Body of pancreas (tissue), 4 donors: Measurements from ENCODE around the gene SLC12A6.

Source experiments
- POLR2A ChIP-seq, 3 donors: fragments of 450-650 bp; IDR thresholded peaks; one replicate each; pipeline ENCODE4 v1.6.1; 2016; ENCODE audit warnings: antibody characterized with exemption in 3 of 3, mild to moderate bottlenecking in 2 of 3
- TF ChIP-seq, protein P1 (sequence below), 7 experiments: fragments of 450-650 bp in 4 of 7; fragments of 200-600 bp in 3 of 7; sonication (generic) in 3 of 7; IDR thresholded peaks; one replicate each; pipeline ENCODE4 v1.5.1; 2016 to 2019; ENCODE audit warnings: antibody characterized with exemption in 7 of 7

DNA sequence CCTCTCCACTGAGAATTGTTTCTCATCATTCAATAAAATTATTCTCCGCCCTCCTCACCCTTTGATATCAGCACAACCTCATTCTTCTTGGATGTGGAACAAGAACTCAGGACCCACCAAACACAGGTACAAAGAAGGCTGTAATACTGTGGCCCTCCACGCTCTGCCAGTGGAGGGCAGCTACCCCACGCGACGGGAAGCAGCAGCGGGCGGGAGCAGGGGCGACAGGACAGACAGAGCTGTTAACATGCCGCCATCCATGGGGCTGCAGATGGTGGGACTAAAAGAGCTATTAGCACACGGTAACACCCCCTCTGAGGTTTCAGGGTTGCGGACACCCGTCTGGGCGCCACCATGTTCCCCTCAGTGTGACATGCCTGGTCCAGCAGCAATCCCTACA is 75.2 kb downstream of the SLC12A6 start:
- TF ChIP-seq, protein P1, sequence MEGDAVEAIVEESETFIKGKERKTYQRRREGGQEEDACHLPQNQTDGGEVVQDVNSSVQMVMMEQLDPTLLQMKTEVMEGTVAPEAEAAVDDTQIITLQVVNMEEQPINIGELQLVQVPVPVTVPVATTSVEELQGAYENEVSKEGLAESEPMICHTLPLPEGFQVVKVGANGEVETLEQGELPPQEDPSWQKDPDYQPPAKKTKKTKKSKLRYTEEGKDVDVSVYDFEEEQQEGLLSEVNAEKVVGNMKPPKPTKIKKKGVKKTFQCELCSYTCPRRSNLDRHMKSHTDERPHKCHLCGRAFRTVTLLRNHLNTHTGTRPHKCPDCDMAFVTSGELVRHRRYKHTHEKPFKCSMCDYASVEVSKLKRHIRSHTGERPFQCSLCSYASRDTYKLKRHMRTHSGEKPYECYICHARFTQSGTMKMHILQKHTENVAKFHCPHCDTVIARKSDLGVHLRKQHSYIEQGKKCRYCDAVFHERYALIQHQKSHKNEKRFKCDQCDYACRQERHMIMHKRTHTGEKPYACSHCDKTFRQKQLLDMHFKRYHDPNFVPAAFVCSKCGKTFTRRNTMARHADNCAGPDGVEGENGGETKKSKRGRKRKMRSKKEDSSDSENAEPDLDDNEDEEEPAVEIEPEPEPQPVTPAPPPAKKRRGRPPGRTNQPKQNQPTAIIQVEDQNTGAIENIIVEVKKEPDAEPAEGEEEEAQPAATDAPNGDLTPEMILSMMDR (IDR thresholded peaks at IDR 0.05): no peak
- no peak for TF ChIP-seq POLR2A (IDR thresholded peaks at IDR 0.05)
